Measurements from ENCODE around the gene FKBP3. TPM values are rescaled to one million over a fixed set of nuclear protein-coding genes. Genes with fewer than 3 reads are reported as not detected.

FKBP3 gene
- total RNA-seq, 4 donors from 2014 or later: 28.5 to 68.1 (median 31.3) TPM

DNA sequence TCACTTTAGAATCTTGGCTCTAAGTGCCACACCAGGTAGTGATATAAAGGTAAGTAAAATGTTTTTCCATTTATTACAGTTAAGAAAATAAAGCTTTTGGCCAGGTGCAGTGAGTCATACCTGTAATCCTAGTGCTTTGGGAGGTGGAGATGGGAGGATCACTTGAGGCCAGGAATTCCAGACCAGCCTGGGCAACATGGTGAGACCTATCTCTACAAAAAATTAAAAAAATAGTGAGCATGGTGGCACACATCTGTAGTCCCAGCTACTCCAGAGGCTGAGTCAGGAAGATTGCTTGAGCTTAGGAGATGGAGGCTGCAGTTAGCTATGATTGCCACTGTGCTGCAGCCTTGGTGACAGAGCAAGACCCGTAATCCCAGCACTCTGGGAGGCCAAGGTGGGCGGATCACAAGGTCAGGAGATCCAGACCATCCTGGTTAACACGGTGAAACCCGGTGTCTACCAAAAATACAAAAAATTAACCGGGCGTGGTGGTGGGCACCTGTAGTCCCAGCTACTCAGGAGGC, 6.4 kb upstream of the FKBP3 start:
- WGBS: 98% methylated on average over 4 of the region's 6 CpGs
- Histone ChIP-seq H3K4me3 (no peak overlapping the region), H3K27me3 (no peaks in the 10 kb centered on the region), H3K9me3 (no peaks in the 10 kb centered on the region), H3K4me1 (peaks cover 6 to 21% (median 20%) of the 10 kb centered on the region in 4 donors), H3K27ac (replicated peaks in 1 of 4) (no peak overlapping the region), H3K36me3 (peaks cover 0 to 4% (median 0%) of the 10 kb centered on the region in 4 donors)
- intact Hi-C loops (cut with DNase I): no loop called here
- TF ChIP-seq EP300 (IDR thresholded peaks at IDR 0.05): no peak
- no peak for TF ChIP-seq POLR2AphosphoS5 (IDR thresholded peaks at IDR 0.05)
- no peak for TF ChIP-seq POLR2A (IDR thresholded peaks at IDR 0.05; ENCODE audit: low read depth)
- TF ChIP-seq, protein P1, sequence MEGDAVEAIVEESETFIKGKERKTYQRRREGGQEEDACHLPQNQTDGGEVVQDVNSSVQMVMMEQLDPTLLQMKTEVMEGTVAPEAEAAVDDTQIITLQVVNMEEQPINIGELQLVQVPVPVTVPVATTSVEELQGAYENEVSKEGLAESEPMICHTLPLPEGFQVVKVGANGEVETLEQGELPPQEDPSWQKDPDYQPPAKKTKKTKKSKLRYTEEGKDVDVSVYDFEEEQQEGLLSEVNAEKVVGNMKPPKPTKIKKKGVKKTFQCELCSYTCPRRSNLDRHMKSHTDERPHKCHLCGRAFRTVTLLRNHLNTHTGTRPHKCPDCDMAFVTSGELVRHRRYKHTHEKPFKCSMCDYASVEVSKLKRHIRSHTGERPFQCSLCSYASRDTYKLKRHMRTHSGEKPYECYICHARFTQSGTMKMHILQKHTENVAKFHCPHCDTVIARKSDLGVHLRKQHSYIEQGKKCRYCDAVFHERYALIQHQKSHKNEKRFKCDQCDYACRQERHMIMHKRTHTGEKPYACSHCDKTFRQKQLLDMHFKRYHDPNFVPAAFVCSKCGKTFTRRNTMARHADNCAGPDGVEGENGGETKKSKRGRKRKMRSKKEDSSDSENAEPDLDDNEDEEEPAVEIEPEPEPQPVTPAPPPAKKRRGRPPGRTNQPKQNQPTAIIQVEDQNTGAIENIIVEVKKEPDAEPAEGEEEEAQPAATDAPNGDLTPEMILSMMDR (IDR thresholded peaks at IDR 0.05): no peak
- DNase-seq (ENCODE audit: extremely low spot score): no peak

DNA sequence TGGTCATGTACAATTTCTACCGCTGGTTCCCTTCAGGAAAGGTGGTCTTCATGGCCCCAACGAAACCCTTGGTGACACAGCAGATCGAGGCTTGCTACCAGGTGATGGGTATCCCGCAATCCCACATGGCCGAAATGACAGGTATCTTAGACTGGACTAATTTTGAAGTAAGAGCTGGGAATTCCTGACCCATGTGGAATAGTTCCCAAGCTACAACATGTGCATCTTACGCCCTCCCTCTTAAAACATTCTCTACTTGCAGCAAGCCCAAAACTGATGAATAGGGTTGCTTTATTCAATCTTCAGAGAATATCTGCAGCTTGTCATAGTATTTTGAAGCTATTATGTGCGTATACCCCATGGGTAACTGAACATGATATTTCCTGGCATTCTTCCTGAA, 2.1 kb upstream of the FKBP3 start:
- DNase-seq (ENCODE audit: extremely low spot score): no peak
- H3K9me3 ChIP-seq: no peaks in the 10 kb centered on the region
- no peak for TF ChIP-seq POLR2A (IDR thresholded peaks at IDR 0.05; ENCODE audit: low read depth)
- TF ChIP-seq POLR2AphosphoS5 (IDR thresholded peaks at IDR 0.05): no peak
- TF ChIP-seq, protein P1 (IDR thresholded peaks at IDR 0.05): no peak
- TF ChIP-seq EP300 (IDR thresholded peaks at IDR 0.05): no peak
- no peaks in the 10 kb centered on the region for H3K27me3 ChIP-seq
- H3K4me3 ChIP-seq: peak overlapping the region; percentile 70 to 86 (median 74)
- peak overlapping the region; percentile 83 to 90 (median 86) for H3K27ac ChIP-seq (replicated peaks in 1 of 4)
- intact Hi-C loops (cut with DNase I): loop anchor here (5.0 kb wide), 1 partner anchor 239 kb away; a partner anchor contains a TSS
- H3K4me1 ChIP-seq: peaks cover 12 to 42% (median 38%) of the 10 kb centered on the region in 4 donors
- WGBS: 9% methylated on average over 6 of the region's 7 CpGs
- no peaks in the 10 kb centered on the region for H3K36me3 ChIP-seq

DNA sequence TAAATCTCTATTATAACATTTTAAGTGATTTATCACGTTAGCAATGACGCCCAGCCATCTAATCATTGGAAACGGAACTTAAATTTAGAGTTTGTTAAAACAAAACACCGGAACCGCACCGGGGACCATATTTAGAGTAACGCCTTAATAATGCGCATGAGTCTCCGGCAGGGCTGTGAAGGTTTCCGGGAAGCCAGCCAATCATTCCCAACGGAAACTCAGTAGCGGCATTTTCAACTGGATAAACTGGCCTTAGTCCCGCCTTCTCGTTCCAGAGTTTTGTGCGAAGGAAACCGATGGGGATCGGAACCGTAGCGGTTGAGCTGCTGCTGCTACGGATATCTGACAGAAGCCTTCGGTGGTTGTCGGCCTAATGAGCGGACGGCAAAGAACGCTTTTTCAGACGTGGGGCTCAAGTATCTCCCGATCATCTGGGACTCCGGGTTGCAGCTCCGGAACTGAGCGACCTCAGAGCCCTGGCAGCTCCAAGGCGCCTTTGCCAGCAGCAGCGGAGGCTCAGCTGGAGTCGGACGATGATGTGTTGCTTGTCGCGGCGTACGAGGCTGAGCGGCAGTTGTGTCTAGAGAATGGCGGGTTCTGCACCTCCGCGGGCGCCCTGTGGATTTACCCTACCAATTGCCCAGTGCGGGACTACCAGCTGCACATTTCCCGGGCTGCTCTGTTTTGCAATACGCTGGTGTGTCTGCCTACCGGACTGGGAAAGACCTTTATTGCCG, 1.5 kb upstream of the FKBP3 start, which contains the start of gene FANCM:
Gene FANCM, plus strand, starts transcription at position 272 of the 737 bp plus-strand sequence. Its CDS starts 102 bp downstream, at position 374.
- intact Hi-C loops (cut with DNase I): loop anchor here (2.0 to 5.0 kb wide), 2 partner anchors 173 to 239 kb away; partner anchors contain the start of gene TOGARAM1

DNA sequence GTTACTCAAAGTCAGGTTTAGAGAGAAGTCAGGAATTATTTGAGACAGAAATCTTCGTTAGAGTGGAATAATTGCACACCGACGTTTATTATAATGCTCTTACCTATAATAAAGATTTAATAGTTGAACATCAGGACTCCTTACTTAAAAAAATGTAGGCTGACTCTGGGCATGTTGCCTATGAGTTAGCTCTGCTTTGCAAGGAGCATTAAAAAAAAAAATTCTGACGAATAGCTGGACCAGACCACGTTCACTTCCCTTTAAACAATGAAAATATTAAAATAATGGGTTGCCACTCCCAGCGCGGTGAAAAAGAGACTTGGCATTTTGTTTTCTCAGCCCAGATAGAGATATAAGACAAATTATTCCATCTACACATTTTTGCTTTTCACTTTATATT, 875 bp upstream of the FKBP3 start:
- no peaks in the 10 kb centered on the region for H3K9me3 ChIP-seq
- under 1% methylated on average over 7 of the region's 7 CpGs for WGBS
- no peaks in the 10 kb centered on the region for H3K36me3 ChIP-seq
- peak overlapping the region; percentile 70 to 86 (median 74) for H3K4me3 ChIP-seq
- H3K27me3 ChIP-seq: no peaks in the 10 kb centered on the region
- peak overlapping the region; percentile 83 to 90 (median 86) for H3K27ac ChIP-seq (replicated peaks in 1 of 4)
- intact Hi-C loops (cut with DNase I): loop anchor here (2.0 to 5.0 kb wide), 2 partner anchors 172 to 238 kb away; partner anchors contain the start of gene TOGARAM1
- no peak for TF ChIP-seq POLR2A (IDR thresholded peaks at IDR 0.05; ENCODE audit: low read depth)
- no peak for TF ChIP-seq POLR2AphosphoS5 (IDR thresholded peaks at IDR 0.05)
- TF ChIP-seq, protein P1 (IDR thresholded peaks at IDR 0.05): no peak
- no peak for TF ChIP-seq EP300 (IDR thresholded peaks at IDR 0.05)
- DNase-seq (ENCODE audit: extremely low spot score): no peak
- H3K4me1 ChIP-seq: peaks cover 18 to 47% (median 40%) of the 10 kb centered on the region in 4 donors

More for the DNA sequence above, 1.5 kb upstream of the FKBP3 start, which contains the start of gene FANCM:
- H3K36me3 ChIP-seq: no peaks in the 10 kb centered on the region
- TF ChIP-seq POLR2A (IDR thresholded peaks at IDR 0.05; ENCODE audit: low read depth): no peak
- TF ChIP-seq, protein P1 (IDR thresholded peaks at IDR 0.05): no peak
- TF ChIP-seq POLR2AphosphoS5 (IDR thresholded peaks at IDR 0.05): peak; percentile 65 to 89
- WGBS: under 1% methylated on average over 18 of the region's 48 CpGs
- DNase-seq (ENCODE audit: extremely low spot score): peak; percentile 97
- peaks cover 12 to 42% (median 39%) of the 10 kb centered on the region in 4 donors for H3K4me1 ChIP-seq
- H3K9me3 ChIP-seq: no peaks in the 10 kb centered on the region
- H3K27ac ChIP-seq (replicated peaks in 1 of 4): peak within 1 kb of the TSS; percentile 83 to 90 (median 86)
- no peaks in the 10 kb centered on the region for H3K27me3 ChIP-seq
- peak within 1 kb of the TSS; percentile 70 to 86 (median 74) for H3K4me3 ChIP-seq
